ENCODE data around the gene MUC12.
"Not testable (repeated sequence)": the region's sequence is repeated elsewhere in the genome, so short reads cannot be mapped to it uniquely, and the experiment has no call there.

MUC12 gene, protein sequence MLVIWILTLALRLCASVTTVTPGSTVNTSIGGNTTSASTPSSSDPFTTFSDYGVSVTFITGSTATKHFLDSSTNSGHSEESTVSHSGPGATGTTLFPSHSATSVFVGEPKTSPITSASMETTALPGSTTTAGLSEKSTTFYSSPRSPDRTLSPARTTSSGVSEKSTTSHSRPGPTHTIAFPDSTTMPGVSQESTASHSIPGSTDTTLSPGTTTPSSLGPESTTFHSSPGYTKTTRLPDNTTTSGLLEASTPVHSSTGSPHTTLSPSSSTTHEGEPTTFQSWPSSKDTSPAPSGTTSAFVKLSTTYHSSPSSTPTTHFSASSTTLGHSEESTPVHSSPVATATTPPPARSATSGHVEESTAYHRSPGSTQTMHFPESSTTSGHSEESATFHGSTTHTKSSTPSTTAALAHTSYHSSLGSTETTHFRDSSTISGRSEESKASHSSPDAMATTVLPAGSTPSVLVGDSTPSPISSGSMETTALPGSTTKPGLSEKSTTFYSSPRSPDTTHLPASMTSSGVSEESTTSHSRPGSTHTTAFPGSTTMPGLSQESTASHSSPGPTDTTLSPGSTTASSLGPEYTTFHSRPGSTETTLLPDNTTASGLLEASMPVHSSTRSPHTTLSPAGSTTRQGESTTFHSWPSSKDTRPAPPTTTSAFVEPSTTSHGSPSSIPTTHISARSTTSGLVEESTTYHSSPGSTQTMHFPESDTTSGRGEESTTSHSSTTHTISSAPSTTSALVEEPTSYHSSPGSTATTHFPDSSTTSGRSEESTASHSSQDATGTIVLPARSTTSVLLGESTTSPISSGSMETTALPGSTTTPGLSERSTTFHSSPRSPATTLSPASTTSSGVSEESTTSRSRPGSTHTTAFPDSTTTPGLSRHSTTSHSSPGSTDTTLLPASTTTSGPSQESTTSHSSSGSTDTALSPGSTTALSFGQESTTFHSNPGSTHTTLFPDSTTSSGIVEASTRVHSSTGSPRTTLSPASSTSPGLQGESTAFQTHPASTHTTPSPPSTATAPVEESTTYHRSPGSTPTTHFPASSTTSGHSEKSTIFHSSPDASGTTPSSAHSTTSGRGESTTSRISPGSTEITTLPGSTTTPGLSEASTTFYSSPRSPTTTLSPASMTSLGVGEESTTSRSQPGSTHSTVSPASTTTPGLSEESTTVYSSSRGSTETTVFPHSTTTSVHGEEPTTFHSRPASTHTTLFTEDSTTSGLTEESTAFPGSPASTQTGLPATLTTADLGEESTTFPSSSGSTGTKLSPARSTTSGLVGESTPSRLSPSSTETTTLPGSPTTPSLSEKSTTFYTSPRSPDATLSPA (N-terminal part only)

DNA sequence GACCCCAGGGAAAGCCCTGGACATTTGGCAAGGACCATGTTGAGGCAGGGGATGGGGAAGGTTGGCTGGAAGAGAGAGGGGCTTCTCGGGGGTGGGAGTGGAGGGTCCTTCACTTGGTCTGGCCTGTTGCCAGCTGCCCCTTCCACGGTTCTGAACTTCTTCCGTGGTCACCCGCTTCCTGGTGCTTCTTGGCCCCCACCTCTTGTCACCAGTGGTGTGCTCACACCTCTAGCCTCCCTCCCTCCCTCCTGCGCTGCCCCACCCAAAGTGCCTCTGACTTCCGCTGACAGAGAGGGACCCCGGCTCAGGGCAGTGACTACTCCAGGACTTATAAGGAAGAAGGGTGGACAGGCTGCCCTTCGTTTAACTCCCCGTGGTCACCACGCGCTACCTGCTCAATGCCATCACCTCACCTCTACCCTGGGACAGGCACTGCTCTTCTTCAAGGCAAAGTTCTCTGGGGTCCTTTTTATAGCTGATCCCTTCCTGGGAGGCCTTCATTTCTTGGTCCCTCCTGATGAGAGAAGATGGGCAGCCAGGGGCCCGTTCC, at the start of gene MUC12:
MUC12 (plus strand) TSS at position 500 of the 550 bp plus-strand sequence. CDS start 58 bp downstream, outside the sequence.
- no peak for DNase-seq

DNA sequence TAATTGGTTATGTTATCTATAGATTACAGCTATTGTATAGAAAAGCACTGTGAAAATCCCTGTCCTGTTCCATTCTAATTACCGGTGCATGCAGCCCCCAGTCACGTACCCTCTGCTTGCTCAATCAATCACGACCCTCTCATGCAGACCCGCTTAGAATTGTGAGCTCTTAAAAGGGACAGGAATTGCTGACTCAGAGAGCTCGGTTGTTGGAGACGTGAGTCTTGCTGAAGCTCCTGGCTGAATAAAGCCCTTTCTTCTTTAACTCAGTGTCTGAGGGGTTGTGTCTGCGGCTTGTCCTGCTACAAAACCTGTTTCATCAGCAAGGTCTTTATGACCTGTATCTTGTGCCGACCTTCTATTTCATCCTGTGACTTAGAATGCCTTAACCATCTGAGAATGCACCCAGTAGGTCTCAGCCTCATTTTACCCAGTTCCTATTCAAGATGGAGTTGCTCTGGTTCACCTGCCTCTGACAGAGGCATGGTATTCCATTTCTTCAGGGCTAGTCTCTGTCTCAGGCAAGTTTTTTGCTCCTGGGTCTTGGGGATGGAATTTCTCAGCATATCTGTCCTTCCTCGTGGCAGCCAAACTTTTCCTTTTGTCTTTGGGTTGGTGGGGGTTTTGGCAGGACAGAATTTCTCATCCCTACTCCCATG, 49.5 kb upstream of the MUC12 start:
- DNase-seq: not testable (repeated sequence)

DNA sequence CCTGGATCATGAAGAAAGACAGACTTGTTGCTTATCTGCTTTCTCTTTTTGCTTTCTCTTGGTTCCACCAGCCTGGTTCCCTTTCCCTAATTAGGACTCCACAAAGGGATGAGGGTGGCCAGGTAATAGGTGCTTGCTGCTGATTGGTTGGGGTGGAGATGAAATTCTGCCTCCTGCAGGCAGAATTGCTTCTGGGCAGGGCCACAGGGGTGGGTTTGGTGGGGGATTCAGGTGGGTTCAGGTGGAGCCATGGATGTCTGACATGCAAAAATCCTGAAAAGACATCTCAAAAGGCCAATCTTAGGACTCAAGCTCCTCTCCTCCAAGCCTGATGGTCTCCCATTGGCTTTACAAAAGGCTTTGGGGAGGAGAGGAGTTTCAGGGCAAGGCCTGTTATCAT, 48.3 kb upstream of the MUC12 start:
- no peak for DNase-seq

DNA sequence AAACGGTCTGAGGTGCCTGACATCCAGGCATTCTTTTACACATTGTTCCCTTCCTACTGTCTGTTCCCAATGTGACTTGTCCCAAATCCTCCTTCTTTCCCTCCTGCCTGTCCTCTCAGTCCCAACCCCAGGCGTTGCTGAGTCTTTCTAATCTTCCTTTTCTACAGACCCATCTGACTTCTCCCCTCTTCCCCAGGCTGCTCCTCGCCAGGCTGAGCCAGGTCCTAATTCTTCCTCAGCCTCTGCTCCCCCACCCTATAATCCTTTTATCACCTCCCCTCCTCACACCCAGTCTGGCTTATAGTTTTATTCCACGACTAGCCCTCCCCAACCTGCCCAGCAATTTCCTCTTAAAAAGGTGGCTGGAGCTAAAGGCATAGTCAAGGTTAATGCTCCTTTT, 45.7 kb upstream of the MUC12 start:
- not testable (repeated sequence) for DNase-seq

DNA sequence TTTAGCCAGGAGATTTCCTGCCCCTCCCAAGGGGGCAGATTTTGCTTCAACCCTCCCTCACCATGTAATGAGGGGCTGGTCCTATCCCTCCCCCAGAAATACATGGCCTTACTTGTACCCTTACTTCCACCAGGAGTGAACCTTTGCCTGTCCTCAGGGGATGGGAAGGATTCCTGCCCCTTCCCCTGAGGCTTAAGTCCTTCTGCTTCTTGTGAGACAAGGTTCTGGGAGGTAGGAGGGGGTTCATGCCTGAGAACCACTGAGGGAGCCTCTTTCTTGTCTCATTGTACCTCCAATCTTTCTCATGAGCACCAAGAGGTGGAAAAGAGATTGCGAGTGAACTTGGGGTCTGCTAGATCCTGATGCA, 39.6 kb upstream of the MUC12 start:
- DNase-seq: no peak

DNA sequence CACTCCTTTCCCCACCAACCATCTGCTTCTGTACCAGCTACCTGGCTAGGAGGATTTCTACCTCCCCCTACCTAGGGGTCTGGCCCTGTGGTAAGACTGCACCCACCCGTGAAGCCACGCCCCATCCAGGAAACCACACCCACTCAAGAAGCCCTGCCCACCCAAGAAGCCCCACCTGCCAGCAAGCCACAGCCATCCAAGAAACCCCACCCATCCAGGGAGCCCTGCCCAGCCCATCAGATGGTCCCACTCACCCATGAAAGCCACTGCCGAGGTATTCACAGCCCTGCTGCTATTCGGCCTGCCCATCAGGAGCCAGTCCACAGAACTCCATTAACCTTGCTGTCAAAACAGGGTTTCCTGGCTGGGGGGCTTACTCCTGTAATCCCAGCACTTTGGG, 35.6 kb upstream of the MUC12 start:
- no peak for DNase-seq

DNA sequence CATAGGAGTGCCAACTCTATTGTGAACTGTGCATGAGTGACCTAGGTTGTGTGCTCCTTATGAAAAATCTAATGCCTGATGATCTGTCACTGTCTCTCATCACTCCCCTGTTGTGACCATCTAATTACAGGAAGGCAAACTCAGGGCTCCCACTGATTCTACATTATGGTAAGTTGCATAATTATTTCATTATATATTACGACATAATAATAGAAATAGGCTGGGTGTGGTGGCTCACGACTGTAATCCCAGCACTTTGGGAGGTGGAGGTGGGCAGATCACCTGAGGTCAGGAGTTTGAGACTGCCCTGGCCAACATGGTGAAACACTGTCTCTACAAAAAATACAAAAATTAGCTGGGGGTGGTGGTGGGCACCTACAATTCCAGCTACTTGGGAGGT, 34.0 kb upstream of the MUC12 start:
- DNase-seq: not testable (repeated sequence)

DNA sequence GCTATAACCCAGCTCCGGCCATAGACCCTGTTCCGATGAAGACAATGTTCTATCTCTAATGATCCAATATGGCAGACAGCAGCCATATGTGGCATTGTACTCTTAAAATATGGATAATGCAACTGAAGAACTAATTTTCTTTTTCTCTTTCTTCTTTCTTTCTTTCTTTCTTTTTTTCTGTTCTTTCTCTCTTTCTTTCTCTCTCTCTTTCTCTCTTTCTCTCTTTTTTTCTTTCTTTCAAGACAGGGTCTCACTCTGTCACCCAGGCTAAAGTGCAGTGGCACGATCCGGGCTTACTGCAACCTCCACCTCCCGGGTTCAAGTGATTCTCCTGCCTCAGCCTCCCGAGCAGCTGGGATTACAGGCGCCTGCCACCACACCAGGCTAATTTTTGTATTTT, 33.2 kb upstream of the MUC12 start:
- DNase-seq: not testable (repeated sequence)

DNA sequence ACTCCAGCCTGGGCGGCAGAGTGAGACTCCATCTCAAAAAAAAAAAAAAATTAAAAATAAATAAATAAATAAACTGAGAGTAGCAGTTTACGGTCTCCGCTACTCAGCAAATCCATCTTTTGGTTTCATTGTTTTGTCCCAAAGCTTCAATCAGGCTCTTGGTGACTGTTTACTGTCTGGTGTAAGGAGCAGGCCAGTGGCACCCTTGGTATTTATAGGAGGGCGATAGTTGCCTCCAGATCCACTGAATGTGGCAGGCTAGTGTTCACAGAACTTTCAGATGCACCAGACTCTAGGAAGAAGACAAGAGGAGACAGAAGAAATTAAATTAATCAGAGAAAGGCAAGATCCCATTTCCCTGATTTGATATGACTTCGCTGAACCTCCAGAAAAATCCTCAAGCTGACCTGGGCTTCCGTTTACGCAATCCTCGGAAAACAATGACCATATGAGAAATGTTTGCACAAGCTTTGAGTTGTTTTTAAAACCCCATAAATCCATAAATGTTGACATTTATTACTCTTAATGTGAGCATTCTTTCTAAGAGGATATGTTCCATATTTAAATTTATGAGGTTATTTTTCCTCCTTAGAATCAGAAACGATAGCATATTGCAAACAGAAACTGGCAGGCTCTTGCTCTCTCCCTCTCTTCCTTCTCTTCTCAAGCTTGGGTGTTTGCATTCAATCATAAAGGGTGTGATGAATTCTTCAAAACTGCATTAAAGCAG, 27.2 kb upstream of the MUC12 start:
- DNase-seq: no peak

DNA sequence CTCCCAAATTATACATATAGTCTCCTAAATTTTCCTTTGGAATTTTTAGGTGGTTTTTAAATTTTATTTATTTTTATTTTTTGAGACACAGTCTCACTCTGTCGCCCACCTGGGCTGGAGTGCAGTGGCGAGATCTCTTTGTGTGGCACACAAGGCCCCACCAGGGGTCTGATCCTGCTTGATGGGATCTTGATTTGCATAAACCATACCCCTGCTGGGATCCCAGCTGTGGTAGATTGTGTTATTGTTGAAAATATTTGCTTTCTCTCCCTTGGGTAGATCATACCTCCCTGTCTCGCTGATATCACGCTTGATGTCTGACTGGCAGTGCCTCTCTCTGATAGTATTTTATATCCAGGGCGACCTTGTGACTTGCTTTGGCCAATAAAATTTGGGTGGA, 25.7 kb upstream of the MUC12 start:
- DNase-seq: no peak

DNA sequence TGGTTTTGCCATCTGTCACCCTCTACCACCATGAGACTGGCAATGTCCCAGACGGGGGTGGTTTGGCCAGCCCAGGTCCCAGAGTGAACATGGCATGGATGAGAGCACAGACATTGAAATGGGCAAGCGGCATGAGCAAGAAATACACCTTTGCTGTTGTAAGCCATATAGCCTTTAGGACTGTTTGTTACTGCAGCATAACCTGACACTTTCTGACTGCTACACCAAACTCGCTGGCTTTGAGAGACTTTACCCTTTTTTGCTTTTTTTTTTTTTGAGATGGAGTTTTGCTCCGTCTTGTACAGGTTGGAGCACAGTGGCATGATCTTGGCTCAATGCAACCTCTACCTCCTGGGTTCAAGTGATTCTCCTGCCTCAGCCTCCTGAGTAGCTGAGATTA, 25.2 kb upstream of the MUC12 start:
- no peak for DNase-seq

DNA sequence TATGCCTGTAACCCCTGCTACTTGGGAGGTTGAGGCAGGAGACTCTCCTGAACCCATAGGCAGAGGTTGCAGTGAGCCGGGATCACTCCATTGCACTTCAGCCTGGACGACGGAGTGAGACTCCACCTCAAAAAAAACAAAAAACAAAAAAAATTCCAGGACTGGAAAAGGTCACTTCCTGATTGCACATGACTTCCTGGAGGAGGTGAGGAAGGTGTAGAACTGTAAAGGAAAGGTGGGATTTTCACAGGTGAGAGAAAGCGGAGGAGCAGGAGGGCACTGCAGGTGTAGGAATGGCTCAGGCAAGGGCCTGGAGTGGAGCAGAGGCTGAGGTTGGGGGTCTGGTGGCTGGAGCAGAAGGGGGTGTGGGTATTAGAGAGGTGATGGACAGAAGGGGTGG, 23.3 kb upstream of the MUC12 start:
- no peak for DNase-seq

DNA sequence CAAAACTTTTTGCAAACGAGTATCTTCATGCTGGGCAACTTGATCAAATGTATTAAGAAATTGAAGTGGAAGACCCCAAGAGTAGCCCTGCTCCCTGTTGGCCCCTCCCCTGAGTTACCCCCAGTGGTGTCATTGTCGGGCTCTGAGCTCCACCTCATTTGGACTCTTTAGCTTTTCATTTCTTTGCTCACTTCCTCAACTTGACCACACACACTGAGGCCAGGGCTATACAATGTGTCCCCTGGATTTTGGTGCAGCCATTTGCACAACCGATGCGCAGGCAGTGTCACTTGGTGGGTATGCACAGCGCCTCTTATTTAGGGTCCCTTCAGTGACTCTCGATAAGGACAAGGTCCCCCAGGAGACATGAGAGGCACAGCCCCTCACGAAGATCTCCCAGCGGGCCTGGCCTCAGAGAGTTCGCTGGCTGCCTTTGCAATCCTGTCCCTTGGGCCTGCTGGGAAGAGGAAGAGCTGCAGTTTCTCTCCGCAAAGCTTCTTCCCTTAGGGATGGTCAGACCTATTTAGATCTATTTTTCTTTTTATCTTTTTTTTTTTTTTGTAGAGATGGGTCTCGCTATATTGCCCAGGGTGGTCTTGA, 22.5 kb upstream of the MUC12 start:
- no peak for DNase-seq

DNA sequence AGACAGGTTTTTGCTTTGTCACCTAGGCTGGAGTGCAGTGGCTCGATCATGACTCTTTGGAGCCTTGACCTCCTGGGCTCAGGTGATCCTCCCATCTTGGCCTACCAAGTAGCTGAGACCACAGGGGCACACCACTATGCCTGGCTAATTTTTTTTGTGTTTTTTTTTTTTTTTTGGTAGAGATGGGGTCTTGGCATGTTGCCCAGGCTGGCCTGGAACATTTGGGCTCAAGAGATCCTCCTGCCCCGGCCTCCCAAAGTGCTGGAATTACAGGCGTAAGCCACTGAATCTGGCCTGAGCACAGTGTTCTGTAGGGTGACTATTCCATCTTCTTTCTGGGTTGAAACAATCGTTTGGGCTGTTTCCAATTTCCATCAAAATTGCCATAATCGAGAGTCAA, 21.6 kb upstream of the MUC12 start:
- DNase-seq: no peak

DNA sequence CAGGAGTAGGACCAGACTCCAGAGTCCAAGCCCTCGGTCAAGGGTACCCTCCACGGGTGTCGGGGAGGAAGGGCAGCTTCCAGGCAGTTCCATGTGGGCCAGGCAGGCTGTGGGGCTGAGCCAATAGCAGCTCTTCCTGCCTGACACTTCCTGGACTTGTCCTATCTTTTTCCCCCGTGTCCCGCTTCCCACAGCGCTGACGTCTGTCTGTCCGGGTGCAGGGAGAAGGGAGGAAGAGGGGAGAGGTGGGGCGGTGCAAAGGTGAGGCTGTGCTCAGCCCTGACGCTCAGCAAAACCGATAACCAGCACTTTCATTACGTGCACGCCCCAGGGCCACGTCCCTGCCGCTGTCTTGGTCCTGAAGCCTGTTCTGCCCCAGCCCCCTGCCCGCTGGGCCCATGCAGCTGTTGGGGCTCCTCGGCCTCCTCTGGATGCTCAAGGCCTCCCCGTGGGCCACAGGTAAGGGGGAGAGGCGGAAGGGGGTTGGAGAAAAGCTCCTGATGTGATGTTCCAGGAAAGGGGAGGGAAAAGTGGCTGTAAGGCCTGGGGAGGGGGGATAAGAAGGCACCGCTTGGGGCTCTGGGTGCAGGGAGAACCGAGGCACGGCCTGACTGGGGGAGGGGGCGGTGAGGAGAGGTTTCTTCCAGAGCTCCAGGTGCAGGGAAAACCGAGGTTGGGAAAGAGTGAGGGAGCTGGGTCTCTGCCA, 20.0 kb upstream of the MUC12 start, which contains the start of gene MUC3A:
MUC3A (plus strand) TSS at position 308 of the 706 bp plus-strand sequence; CDS start at position 399, 91 bp downstream.
- no peak for DNase-seq

DNA sequence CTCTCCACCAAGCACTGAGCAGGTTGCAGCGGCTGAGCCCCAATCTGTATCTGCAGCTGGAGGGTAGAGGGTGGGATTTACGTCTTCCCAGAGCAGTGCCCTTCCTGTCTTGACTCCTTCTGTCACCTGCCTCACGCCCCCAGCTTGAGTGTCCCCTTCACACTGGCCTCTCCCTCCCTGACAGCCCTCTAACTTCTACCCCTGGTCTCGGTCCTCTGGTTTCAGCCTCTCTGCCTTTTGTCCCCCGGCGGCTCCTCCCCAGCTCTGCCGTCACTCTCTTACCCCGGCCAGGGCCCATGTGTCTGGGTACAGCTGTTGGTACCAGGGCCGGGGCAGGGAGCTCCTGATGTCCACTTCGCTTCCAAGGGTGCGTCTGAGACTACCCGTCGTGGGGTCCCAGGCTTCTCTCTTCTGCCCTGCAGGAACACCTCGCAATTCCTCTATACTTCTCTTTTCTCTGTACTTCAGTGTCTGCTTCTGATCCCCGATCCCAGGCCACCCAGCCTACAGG, 19.4 kb upstream of the MUC12 start:
- no peak for DNase-seq

DNA sequence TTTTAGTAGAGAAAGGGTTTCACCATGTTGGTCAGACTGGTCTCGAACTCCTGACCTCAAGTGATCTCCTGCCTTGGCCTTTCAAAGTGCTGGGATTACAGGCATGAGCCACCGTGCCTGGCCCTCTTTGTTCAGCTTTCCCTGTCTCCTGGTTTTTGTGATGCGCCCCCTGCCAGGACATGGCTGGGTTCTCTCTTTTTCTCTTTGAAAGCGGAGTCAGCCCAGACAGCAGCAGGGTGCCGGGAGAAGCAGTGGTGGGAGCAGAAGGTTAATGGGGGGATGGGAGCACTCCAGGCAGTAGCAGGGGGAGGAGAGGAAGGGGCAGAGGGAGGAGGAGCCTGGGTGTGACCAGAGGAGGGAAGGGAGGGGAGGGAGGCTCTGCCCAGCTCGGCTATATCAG, 18.2 kb upstream of the MUC12 start:
- no peak for DNase-seq

DNA sequence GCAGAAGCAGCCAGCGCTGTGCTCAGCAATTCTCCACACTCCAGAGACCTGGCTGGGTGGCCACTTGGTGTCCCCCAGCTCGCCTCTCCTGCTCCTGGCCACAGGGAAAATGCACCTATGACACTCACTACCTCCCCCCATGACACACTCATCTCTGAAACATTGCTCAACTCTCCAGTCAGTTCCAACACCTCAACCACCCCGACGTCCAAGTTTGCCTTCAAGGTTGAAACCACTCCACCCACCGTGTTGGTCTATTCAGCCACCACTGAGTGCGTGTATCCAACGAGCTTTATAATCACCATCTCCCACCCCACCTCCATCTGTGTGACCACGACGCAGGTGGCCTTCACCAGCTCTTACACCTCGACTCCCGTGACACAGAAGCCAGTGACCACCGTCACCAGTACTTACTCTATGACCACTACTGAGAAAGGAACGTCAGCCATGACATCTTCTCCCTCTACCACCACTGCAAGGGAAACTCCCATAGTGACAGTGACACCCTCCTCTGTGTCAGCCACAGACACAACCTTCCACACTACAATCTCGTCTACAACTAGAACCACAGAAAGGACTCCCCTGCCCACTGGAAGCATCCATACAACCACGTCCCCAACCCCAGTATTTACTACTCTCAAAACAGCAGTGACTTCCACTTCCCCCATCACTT, 17.3 kb upstream of the MUC12 start:
- no peak for DNase-seq

DNA sequence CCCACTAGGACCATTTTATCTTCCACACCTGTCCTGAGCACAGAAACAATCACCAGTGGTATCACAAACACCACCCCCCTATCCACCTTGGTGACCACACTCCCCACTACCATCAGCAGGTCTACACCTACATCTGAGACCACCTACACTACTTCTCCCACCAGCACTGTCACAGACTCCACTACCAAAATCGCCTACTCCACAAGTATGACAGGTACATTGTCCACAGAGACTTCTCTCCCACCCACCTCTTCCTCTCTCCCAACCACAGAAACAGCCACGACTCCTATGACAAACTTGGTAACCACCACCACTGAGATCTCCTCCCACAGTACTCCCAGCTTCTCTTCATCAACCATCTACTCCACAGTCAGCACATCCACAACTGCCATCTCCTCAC, 16.7 kb upstream of the MUC12 start:
- no peak for DNase-seq

Measured in CD4-positive, alpha-beta T cell treated with Interleukin-12 subunit alpha and Interleukin-12 subunit beta, for 1 hour (primary cell).